NCI-H345 (cell line): ENCODE data around the gene MEGF6.

Experiments
- DNase-seq: peaks from one replicate; lab custom pipeline; 2025; lab: John Stamatoyannopoulos, UW

Gene MEGF6

DNA sequence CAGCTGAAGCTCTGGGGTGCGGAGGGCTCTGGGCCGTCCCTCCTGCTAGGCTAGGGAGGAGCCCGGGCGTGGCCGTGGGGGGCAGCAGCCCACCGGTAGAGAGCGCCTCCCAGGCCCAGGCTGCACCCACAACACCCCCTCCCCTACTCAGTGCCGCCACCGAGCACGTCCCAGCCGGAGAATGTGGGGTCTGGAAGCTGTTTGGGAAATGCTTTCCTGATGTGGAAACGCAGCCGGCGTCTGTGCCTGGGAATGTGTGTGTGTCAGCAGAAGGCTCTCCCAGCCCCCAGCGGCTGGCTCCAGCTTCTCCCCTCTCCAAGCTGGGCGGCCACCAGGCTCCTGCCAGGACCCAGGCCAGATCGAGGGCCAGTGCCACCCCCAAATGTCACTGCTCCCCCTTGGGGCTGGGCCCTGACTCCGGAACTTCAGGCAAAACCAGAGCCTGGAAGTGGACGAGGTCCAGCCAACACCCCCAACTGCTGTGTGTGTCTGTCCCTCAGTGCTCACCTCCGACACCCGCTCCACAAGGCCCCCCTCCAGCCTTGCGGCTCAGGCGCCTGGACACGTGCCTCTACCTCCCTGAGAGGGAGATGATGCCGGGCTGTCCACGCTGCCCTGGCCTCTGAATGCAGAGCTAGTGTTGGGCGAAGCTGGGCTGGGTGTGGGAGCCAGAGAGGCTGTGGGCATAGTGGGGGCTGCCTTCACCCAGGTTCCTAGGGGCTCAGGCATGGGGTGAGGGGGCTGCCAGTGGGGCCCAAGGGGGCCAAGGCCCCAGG is 74.7 kb downstream of the MEGF6 start:
- DNase-seq: no peak

DNA sequence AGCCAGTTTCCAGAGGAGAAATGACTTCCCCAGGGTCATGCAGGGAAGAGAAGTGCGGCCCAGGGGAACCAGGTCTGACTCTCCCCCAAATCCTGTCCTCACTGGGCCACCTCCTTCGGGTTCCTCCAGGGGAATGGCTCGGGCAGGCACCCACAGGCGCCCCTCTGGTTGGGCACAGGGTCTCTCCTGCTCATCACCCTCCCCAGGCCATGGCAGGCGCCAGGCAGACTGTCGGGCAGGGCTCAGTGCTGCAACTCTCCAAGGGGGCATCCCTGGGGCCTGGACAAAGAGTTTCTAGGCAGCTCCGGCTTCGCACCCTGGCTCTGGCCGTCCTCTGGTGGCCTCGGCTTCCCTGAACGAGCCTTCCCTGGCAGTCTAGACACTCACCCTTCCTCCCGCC is 75.6 kb downstream of the MEGF6 start:
- DNase-seq: no peak

DNA sequence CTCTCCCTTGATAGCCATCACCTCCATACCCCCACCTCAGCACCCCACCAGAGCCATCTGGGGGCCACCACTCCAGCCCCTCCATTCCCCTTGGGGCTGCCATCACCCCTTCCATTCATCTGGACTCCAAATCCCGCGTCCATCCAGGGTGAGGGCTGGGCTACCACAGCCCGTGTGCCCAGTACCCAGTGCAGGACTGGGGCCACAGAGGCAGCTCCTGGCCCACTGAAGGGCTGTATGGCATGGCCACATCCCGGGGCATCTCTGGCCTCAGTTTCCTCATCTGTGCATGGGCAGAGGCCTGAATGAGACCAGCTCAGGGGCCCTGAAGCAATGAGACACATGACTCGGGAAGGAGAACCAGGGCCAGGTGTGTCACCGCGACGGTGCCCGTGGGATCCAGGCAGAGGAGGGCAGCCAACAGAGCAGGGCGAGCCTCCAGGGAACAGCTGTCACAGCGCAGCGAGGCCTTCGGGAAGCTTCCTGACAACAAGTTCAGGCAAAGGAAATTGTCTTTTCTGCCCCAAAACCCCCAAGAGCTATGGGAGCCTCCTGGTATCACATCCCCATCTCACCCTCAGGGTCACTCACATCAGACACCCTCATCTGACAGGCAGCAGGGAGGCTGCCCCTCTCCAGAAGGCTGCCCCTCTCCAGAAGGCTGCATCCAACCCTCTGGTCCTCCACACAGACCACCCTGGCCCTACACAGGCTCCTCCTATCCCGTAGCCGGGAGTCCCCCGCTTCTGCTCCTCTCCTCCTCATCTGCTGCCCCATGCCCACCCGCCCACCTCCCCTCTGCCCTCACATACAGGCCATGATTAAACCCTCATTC is 76.3 kb downstream of the MEGF6 start:
- DNase-seq: no peak

DNA sequence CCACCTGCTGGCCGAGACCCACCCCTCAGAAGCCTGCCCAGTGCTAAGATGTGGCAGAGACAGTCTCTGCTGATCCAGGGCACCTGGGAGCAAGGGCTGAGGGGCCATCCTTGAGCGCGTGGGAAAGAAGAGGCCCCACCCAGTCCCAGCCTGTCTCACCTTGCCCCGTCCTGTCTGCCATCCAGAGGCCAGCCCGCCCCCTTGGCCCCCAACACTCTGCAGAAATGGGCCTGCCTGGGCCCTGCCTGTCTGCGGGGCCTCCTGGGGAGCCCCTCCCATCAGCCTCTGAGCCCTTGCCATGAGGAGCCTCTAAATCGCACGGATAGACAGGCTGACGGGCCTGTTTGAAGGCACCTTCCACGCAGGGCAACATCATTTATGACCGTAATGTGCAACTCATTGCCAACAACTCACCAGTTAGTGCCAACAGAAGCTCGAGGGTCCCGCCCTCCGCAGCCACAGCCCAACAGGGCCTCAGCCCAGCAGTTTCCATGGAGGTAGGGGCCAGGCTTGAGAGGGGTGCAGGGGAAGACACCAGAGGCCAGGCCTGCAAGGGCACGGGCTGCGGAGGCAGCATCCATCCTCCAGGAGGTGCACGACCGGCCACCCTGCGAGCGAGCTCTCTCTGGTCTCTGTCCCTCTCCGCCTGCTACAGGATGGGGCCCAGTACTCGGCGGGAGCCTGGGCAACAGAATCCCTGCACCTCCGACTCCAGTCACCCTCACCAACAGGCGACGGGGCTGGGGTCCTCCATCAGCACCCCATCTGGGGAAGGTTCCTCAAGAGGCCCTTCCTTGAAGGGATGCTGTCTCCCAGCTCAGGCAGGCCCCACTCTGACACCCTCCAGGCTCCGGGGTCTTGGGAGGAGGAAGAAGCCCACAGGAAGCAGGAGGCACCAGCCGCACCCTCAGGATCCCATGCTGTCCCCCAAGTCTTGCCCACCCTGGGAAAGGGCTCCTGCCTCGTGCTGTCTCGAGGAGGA is 78.0 kb downstream of the MEGF6 start:
- DNase-seq: no peak

DNA sequence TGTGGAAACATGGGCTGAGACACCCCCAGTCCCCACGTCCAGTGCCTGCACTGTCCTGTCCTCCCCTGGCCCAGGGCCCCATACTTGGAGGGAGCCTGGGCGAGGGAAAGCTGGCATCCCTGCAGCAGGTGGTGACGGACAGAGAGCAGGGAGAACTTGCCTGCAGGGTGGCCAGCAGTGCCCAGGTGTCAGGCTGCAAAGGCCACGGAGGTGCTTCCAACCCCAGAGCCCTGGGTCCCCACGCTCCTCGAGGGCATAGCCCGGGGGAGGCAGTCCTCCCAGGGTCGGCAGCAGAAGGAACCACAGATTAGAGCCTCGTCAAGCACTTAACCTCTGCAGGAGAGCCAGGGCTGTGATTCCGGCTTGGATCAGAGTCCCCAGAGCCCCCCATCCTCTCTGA is 79.4 kb downstream of the MEGF6 start:
- DNase-seq: no peak

DNA sequence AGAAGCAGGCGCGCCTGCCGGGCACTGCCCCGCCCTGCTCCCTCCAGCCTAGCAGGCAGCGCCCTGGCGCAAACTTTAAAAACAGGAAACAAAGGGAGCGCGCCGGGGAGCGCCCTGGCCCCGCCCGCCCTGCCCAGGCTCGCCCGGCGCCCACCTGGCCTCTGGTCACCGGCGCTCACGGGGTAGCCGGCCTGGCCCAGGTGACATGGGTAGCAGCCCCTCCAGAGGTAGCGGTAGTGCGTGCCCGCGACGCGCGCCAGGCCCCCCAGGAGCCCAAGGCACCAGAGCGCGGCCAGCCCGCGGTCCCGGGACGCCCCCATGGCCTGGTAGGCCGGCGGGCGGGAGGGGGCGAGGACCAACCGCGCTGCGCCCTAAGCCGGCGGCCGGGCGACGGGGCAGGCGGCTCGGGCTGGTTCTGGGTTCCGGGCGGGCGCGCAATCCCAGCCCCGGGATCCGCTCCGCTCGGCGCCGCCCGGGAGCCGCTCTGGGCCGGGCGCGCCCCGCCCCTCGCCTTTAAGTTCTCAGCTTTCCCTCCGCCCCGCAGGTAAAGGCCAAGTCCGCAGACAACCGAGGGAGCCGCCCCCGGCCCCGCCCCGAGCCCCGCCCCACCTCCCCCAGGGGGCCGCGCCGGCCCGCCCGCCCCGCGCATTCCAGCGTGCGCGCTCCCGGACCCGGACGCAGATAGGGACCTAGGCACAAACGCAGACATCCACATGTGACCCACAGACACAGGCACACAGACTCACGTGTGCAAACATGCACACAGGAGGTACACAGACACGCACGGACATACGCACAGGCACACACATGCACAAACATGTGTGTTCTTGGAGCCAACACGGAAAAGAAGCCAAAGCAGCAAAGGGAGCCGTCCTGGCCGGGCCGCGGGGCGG is 80.1 kb downstream of the MEGF6 start:
- DNase-seq: peak; percentile 86

DNA sequence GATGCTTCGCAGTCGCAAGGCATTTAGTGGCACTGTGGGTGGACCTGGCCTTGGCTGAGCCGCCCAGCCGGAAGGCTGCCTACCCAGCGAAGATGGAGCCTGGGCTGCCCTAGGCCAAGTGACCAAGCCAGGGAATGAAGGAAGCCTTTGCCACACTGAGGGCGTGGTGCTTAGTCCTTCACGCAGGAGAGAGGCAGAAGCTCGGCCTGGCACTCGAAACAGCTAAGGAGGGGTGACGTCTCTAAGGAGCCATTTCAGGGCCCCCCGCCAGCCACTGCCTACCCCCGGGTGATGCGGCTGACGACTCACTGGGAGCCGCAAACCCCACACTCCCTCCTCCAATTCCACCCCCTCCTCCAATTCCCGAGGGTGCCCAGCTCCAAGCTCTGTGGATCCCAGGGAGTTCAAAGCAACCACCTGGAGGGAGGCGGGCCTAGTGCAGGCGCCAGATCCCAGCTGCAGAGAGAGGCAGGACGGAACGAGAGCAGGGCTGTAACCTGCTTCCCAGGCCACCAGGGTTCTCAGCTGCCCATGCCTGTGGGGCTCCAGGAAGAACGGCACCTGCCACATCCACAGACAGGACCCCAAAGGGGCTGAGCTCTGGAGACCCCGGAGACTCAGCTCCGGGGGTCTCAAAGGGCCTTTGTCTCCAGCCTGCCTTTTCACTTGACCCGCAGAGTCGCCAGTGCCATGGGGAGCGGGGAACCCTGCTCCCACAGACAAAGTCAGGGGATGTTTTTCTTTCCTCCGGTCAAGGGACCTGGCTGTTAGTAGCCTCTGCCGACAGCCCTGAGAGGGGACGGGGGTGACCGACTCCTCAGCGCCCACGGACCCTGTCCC is 81.0 kb downstream of the MEGF6 start:
- peak; percentile 75 for DNase-seq

DNA sequence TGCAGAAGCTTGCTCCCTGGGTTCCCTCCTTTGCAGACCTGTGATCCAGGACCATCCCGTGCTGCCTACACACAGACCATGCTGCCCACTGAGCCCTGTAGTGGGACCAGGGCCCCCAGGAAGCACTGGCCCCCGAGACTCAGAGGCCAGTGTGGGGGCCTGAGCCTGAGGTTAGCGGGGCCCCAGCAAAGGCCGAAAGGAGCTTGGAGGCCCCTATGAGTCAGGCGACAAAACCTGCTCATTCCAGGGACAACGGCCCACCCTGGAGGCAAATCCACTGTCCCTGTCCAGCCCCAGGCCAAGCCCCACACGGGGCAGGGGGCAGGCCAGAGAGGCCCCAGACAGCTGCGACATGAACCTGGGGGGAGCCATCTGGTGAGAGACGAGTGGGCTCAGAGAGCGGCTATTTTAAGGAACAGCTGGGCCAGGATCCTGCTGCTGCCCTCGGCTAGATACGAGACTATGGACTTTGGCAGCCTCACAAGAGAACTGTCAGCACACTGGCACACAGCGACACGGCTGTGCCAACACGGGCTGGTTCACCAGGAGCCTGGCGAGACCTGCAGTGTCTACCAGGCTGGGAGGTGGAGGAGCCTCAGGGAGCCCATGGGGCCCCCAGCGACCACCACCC is 82.1 kb downstream of the MEGF6 start:
- DNase-seq: no peak

DNA sequence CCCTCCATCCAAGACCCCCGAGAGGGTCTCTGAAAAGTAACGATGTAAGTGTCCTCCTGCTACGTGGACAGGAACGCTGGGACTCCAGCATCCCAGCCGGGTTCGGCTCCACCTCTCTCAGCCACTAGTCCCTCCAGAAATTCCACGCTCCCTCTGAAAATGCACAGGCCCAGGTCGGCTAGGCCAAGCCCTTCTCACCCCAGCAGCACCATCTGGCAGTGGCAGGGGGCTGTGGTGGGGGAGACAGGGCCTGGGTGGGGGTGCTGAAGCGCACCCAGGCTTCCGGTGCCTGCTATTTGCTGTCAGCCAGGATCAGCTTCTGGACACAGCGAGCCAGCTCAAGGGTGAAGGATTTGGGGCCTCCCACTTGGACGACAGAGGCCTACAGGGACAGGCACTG is 83.5 kb downstream of the MEGF6 start:
- DNase-seq: no peak

- DNase-seq: peak; percentile 61
Observed at GRCh38 chr1:3525551-3526482, 85.5 kb downstream of the MEGF6 start.

DNA sequence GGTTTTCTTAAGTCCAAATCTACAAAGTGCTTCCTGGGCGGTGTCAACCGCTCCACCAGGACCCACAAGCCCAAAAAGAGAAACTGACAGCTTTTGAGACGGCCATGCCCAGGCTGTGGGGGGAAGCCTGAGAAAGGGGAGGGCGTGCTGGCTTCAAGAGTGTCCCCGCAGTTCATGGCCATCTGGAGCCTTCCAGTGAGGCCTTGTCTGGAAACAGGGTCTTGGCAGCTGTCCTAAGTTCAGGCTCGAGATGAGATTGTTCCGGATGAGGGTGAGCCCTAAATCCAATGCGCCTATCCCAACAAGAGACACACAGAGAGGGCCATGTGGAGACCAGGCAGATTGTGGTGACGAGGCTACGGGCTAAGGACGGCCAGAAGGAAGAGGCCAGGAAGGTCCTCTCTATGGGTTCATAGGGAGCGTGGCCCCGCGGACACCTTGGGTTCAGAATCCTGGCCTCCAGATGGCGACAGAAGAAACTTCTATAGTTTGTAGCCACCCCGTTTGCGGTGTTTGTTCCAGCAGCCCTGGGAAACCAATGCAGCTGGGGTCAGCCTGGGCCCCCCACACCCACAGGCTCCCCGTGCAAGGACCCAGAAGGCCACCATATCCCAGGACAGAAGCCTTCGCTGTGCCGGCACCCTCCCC is 86.6 kb downstream of the MEGF6 start:
- no peak for DNase-seq

DNA sequence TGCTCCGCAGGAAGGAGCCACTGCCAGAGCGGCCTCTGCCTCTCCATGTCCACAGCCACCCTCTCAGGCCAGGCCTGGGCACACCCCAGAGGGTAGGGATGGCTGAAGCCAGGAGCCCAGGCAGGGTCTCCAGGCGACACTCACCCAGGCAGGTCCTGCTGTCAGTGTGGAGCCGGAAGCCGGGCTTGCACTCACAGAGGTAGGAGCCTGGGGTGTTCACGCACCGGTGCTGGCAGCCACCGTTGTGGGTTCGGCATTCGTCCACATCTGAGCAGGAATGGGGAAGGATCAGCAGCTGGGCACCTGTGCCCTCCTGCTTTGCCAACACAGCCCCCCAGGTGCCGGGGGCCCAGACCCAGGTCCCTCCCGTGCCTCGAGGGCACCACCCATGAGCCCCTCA is 87.3 kb downstream of the MEGF6 start:
- no peak for DNase-seq

DNA sequence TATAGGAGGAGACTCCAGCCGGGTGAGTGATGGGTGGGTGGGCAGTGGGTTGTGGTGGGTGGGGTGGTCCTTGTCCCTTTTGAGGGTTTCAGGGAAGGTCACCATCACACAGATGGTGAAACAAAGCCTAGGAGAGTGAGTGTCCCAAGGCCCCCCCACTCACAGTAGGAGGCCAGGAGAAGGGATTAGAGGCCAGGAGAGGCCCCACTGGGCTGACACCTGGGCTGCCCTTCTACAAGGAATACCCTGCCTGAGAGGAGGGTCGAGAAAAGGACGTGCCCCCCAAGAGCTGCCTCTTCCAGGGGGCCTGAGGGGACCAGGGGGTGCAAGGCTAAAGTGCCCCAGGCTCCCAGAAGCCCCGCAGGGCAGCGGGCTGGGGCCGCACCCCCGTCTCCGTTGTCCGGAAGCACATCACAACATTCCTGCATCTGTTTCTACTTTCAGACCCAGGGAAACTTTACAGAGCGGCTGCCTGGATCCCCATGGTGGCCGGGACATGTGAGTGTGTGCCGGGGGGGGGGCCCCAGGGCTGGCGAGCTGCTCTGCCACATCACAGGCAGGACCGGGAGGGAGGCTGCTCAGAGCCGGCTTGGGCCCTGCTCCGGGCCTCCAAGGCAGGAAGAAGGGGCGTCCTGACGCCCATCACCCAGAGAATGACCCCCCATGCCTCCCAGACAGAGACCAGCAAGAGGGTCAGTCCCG is 88.6 kb downstream of the MEGF6 start:
- DNase-seq: no peak

- no peak for DNase-seq
Observed at GRCh38 chr1:3522112-3522511, 89.2 kb downstream of the MEGF6 start.

GRCh38 chr1:3521426-3521825 is 89.9 kb downstream of the MEGF6 start:
- DNase-seq: no peak

DNA sequence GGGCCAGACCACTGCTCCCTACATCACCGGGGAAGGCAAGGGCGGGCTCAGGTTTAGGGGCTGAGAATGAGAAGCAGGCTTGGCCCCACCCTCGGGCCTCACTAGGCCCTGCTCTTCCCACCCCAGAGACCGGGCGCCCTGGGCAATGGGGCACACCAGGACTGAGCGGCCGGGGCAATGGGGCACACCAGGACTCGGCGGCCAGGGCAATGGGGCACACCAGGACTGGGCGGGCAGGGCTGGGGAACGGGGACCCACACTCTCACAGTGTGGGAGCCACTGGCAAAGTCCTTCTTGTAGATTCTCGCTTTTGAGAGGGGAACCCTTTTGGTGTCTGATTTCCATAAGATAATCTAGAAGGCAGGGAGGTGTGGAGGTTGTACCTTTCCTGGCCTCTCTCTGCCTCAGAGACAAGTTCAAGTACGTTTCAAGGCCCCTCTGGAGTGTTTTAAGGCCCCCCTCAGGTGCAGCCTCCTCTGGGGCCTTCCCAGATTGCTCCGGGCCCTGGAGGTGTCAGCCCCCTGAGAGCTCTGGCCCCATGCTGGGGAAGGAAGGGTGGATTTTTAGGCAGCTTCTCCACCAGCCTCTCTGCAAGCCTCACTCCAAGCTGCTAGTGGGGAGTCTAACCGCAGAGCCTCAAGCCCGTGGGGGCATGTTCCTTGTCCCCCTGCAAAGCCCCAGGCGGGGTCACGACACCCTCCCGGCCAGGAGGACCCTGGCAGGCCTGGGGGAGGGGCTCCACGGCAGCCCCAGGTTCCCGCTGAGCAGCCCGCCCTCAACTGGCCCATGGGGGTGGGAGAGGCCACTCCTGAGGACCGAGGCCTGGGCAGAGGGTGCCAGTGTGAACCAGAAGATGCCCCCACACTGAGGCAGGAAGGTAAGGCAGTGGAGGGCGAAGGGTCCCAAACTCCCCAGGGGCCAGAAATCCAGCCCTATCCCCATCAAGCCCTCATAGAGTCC is 90.6 kb downstream of the MEGF6 start:
- no peak for DNase-seq
